OCI-LY1 (cell line): ENCODE measurements around the gene PDZD2.

ENCODE experiments used
- H2AFZ ChIP-seq: fragments of 200-600 bp; sonication (generic), shearing (Covaris generic); 2 replicates; pipeline ENCODE4 v1.6.0; 2014; ENCODE audit warnings: antibody characterized with exemption, mild to moderate bottlenecking, low read length
- H3F3A ChIP-seq: fragments of 200-600 bp; sonication (generic), shearing (Covaris generic); 2 replicates; pipeline ENCODE4 v1.6.0; 2014; ENCODE audit warnings: mild to moderate bottlenecking, antibody characterized with exemption, low read length, moderate library complexity; ENCODE audit not compliant: insufficient read depth
- H3K27ac ChIP-seq: fragments of 200-600 bp; sonication (generic); 2 replicates; pipeline ENCODE4 v1.5.1; 2014; ENCODE audit warnings: low read length, mixed run types, mild to moderate bottlenecking, low read depth; ENCODE audit not compliant: poor library complexity, severe bottlenecking
- H3K27me3 ChIP-seq: fragments of 200-600 bp; sonication (generic); 2 replicates; pipeline ENCODE4 v1.6.0; 2014; ENCODE audit warnings: antibody characterized with exemption, mild to moderate bottlenecking, low read length, moderate library complexity; ENCODE audit not compliant: insufficient read depth
- H3K36me3 ChIP-seq: fragments of 200-600 bp; sonication (generic); 2 replicates; pipeline ENCODE4 v1.6.1; 2014; ENCODE audit warnings: mild to moderate bottlenecking, antibody characterized with exemption, low read length, moderate library complexity, mixed read lengths; ENCODE audit not compliant: insufficient read depth
- H3K4me1 ChIP-seq: fragments of 200-600 bp; sonication (generic); 2 replicates; pipeline ENCODE4 v1.5.1; 2014; ENCODE audit warnings: mild to moderate bottlenecking, low read length, moderate library complexity; ENCODE audit not compliant: insufficient read depth, severe bottlenecking
- H3K4me2 ChIP-seq: fragments of 200-600 bp; sonication (generic), shearing (Covaris generic); 2 replicates; pipeline ENCODE4 v1.6.1; 2014; ENCODE audit warnings: low read length
- H3K4me3 ChIP-seq: fragments of 200-600 bp; sonication (generic); 2 replicates; pipeline ENCODE4 v1.5.1; 2014; ENCODE audit warnings: low read length, low read depth, mild to moderate bottlenecking, mixed read lengths; ENCODE audit not compliant: poor library complexity, severe bottlenecking
- H3K79me2 ChIP-seq: fragments of 200-600 bp; shearing (Covaris generic); 2 replicates; pipeline ENCODE4 v1.6.1; 2016; ENCODE audit warnings: mixed run types, low read length, mixed read lengths; ENCODE audit not compliant: insufficient read depth
- H3K9ac ChIP-seq: fragments of 200-600 bp; sonication (generic), shearing (Covaris generic); 2 replicates; pipeline ENCODE4 v1.6.1; 2014; ENCODE audit warnings: mild to moderate bottlenecking, low read length, mixed read lengths
- H3K9me2 ChIP-seq: fragments of 200-600 bp; sonication (generic), shearing (Covaris generic); 2 replicates; pipeline ENCODE4 v1.6.1; 2014; ENCODE audit warnings: low read depth, mild to moderate bottlenecking, low read length, mixed read lengths
- H3K9me3 ChIP-seq: fragments of 200-600 bp; shearing (Covaris generic); 2 replicates; pipeline ENCODE4 v1.6.1; 2014; ENCODE audit warnings: low read length, mixed read lengths
- H4K20me1 ChIP-seq: fragments of 200-600 bp; sonication (generic), shearing (Covaris generic); 2 replicates; pipeline ENCODE4 v1.6.0; 2016; ENCODE audit warnings: mild to moderate bottlenecking, low read length; ENCODE audit not compliant: insufficient read depth
- EZH2 ChIP-seq: fragments of 200-600 bp; sonication (generic), shearing (Covaris generic); IDR thresholded peaks from 2 replicates; pipeline ENCODE4 v1.8.0; 2017; ENCODE audit warnings: borderline replicate concordance, mixed run types, mild to moderate bottlenecking, antibody characterized with exemption, low read length, moderate library complexity, mixed read lengths
- TF ChIP-seq, protein P1 (sequence below): fragments of 200-600 bp; sonication (generic), shearing (Covaris generic); IDR thresholded peaks from 2 replicates; pipeline ENCODE4 v1.5.1; 2017; ENCODE audit warnings: mild to moderate bottlenecking, antibody characterized with exemption, low read length, moderate library complexity, mixed read lengths

Gene PDZD2

DNA sequence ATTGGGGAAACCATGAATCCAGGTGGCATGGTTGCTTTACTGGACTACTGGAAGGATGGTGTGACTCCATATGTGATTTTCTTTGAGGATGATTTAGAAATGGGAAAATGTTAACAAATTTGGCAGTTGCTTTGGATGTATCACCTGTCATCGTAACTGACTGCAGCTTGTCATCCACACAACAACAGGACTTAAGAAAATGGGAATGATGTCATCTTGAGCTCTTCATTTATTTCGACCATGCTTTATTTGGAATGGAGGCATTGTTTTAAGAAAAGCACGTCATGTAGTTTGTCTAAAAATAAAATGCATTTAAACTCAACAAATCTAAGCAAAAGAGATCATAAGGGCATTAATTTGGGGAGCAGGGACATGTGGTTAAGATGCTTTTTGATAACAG lies 270.1 kb downstream of the PDZD2 start:
- no peaks in the 10 kb centered on the region for H3K9me2 ChIP-seq
- H3K27me3 ChIP-seq, result peaks cover 6% of the 10 kb centered on the region; the same call in 1 of the 2 replicates
- no peak overlapping the region for H3K4me2 ChIP-seq
- H3K9ac ChIP-seq, result no peak overlapping the region
- H3K79me2 ChIP-seq, result no peaks in the 10 kb centered on the region
- no peaks in the 10 kb centered on the region for H3K4me1 ChIP-seq
- no peak overlapping the region for H3K27ac ChIP-seq
- no peak overlapping the region for H2AFZ ChIP-seq
- H3K9me3 ChIP-seq, result no peaks in the 10 kb centered on the region
- TF ChIP-seq, protein P1, sequence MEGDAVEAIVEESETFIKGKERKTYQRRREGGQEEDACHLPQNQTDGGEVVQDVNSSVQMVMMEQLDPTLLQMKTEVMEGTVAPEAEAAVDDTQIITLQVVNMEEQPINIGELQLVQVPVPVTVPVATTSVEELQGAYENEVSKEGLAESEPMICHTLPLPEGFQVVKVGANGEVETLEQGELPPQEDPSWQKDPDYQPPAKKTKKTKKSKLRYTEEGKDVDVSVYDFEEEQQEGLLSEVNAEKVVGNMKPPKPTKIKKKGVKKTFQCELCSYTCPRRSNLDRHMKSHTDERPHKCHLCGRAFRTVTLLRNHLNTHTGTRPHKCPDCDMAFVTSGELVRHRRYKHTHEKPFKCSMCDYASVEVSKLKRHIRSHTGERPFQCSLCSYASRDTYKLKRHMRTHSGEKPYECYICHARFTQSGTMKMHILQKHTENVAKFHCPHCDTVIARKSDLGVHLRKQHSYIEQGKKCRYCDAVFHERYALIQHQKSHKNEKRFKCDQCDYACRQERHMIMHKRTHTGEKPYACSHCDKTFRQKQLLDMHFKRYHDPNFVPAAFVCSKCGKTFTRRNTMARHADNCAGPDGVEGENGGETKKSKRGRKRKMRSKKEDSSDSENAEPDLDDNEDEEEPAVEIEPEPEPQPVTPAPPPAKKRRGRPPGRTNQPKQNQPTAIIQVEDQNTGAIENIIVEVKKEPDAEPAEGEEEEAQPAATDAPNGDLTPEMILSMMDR, result no peak
- TF ChIP-seq EZH2, result no peak
- H4K20me1 ChIP-seq, result no peaks in the 10 kb centered on the region
- no peak overlapping the region for H3K4me3 ChIP-seq
- no peaks in the 10 kb centered on the region for H3F3A ChIP-seq
- H3K36me3 ChIP-seq, result no peaks in the 10 kb centered on the region

DNA sequence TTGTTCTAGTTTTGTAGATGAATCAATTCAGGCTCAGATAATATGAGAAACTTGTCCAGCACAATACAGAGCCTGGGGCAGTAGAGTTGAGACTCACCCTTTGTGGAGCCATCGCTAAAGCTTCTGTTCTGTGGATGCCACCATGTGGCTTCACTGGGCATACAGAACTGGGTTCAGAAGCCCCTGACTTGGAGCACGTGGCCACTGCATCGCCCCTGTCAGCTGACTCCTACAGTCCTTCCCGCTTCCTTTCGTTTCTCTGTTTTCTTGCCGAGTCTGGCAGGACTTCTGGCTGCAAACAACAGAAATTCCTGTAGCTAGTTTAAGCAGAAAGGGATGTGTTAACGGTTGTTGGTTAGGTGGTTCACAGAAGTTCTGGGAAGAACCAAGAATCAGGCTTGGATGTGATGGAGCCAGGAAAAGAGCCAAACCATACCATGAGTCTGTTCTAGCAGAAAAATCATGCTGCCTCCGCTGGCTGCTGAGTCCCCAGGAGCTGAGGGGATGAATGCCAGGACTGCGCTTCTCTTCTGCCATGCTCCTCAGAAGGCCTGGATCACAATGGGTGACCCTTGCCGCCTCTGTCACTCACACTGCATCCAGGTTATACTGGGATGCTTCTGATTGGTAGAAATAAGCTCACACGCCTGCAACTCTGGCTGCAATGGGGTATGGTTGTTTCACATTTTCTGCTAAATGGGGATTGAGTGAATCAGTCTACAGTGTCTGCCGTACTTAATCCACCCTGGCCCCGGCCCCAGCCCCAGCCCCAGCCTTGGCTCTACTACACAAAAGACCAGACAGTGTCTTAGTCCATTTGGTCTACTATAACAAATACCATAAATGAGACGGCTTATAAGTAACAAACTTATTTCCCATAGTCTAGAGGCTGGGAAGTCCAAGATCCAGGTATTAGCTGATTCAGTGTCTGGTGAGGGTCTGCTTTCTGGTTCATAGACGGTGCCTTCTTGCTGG lies 272.6 kb downstream of the PDZD2 start:
- Histone ChIP-seq H4K20me1 (no peaks in the 10 kb centered on the region), H3K9me2 (no peaks in the 10 kb centered on the region), H3K27ac (no peak overlapping the region), H3K27me3 (no peaks in the 10 kb centered on the region; the same call in 1 of the 2 replicates), H3K9ac (no peak overlapping the region), H3K4me2 (no peak overlapping the region), H3K79me2 (no peaks in the 10 kb centered on the region), H3K4me1 (no peaks in the 10 kb centered on the region), H2AFZ (no peak overlapping the region), H3K4me3 (no peak overlapping the region), H3K9me3 (no peaks in the 10 kb centered on the region), H3F3A (no peaks in the 10 kb centered on the region), H3K36me3 (no peaks in the 10 kb centered on the region)
- TF ChIP-seq, protein P1, result no peak
- TF ChIP-seq EZH2, result no peak

DNA sequence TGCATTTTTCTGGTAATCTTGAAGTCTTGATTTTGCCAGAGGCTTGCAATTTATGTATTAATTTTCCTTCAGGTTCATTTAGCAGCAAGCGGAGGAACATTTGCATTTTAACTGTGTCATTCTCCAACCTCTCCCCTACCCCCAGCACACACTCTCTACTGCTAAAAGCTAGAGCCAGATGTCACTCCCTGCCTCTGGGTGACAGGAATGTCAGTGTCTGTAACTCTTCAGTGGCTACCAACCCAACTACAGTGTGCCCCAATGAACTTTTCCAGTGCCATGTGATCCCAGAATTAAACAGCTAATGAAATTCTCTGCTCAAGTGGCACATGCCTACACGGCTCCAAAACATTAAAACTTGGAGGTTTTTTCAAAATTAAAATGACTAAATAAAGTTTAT lies 274.9 kb downstream of the PDZD2 start:
- no peak overlapping the region for H3K4me3 ChIP-seq

More for the DNA sequence above, 274.9 kb downstream of the PDZD2 start:
- Histone ChIP-seq H3K9me3 (no peaks in the 10 kb centered on the region), H3F3A (no peaks in the 10 kb centered on the region), H3K9me2 (no peaks in the 10 kb centered on the region), H3K4me2 (no peak overlapping the region), H4K20me1 (no peaks in the 10 kb centered on the region), H3K27ac (no peak overlapping the region), H3K36me3 (no peaks in the 10 kb centered on the region), H2AFZ (no peak overlapping the region), H3K4me1 (no peaks in the 10 kb centered on the region), H3K79me2 (no peaks in the 10 kb centered on the region), H3K27me3 (no peaks in the 10 kb centered on the region), H3K9ac (no peak overlapping the region)
- no peak for TF ChIP-seq EZH2
- TF ChIP-seq, protein P1, result no peak
